Glomerular visceral epithelial cell (primary cell): Measurements from ENCODE around the gene ZNF296.
A peak's percentile ranks its signal among the peaks of the same experiment; 100 is the strongest.
"Not testable (repeated sequence)": the region's sequence is repeated elsewhere in the genome, so short reads cannot be mapped to it uniquely, and the experiment has no call there.

Source experiments
- DNase-seq: peaks from one replicate; pipeline ENCODE4 v3.0.0-alpha.2; 2016; ENCODE audit errors: extremely low spot score

The ZNF296 gene

DNA sequence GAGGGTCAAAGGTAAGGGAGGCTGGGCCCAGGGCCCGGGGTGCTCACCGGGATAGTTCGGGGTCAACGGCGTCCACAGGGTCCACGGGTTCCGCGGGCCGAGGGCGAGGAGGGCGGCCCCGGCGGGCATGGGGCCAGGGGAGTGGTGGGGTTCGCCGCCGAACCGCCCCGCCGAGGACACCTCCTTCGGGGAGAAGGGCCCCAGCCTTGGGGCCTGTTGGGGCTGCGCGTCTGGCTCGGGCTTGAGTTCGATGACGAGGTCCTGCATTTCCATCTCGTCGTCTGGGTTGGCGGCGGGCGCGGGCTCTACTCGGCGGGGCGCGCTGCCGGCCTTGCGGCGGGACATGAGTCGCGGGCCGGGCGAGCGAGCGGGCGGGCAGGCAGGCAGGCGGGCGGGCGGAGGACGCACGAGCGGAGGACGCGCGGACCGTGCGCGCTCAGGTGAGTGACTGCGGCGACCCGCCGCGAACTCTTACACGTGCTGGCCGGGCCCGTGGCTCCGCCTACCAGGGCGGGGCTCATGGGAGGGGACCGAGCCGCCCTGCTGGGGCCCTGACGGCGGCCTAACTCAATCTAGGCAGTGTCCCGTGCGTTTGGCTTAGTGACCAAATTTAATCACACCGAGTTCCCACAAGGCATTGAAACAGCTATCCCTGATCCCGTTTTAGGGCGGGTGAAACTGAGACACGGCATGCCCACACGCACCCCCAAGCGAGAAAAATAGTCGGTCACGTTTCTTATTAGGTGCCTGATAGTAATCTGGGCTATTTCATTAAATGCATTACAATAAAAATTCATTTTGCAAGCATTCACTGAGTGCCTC, at the start of gene ZNF296:
TSS of gene ZNF296 (minus strand) at position 450 of the 822 bp plus-strand sequence. CDS start at position 345, 105 bp downstream.
- DNase-seq, result peak; percentile 69

GRCh38 chr19:45125360-45125759, 49.1 kb upstream of the ZNF296 start:
- no peak for DNase-seq

DNA sequence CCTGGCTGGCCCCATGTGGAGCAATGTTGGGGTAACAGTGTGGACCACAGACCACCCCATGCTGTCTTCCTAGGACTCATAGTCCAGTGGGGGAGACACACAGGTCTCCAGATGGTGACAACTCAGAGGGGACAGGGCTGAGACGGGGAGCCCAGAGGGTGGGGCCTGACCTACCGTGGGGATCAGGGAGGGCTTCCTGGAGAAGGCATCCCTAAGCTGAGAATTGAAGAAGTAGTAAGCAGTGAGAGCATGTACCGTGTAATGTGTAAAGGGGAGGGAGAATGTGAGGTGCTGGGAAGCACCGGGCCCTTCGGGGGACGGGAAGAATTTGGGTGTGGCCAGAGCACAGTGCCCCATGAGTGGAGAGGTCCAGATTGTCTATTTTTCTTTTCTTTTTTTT, 47.7 kb upstream of the ZNF296 start:
- no peak for DNase-seq

DNA sequence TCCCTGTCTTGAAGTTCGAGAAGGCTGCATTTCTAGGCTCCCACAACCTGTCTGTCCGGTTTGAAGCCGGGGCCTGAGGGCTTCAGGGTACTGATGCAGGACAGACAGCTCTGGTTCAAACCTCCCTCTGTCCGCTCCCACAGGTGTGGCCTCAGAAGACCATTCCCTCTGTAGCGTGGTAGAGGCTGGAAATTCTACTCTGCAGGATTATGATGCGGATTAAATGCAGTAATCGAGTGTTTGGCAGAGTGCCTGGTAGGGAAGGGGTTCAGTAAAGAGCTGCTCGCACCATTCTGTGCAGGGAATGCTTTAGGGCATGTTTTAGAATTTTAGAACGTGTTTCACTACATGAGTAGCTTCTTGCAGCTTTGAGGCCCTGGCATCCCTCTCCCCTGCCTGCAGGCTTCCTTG, 47.2 kb upstream of the ZNF296 start:
- no peak for DNase-seq

- DNase-seq, result no peak
Measured at GRCh38 chr19:45122832-45123231, 46.6 kb upstream of the ZNF296 start.

DNA sequence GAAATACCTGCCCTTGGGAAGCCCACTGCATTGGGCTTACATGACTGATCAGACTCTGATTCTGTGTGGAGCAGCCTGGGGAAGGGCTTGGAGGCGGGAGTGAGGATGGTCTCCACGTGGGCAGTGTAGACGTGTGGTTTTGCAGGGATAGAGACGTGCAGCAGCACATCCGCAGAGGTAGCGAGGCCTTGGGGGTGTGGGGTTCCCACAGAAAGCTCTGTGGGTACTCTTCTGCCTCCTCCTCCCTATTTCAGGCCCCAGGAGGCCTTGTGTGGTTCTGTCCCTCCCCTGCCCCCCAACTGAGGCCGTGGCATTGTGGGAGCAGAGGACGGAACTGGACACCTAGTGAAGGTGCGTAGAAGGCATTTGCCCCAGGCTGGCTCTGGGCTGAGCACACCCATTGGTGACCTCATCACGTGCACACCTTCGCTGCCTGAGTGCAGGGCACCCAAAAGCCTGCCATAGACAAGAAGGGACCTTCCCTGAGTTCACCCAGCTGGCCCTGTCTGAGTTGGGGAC, 45.6 kb upstream of the ZNF296 start:
- DNase-seq, result no peak

- no peak for DNase-seq
Measured at GRCh38 chr19:45119582-45119981, 43.3 kb upstream of the ZNF296 start.

GRCh38 chr19:45118591-45119355, 42.5 kb upstream of the ZNF296 start:
- DNase-seq, result not testable (repeated sequence)

- no peak for DNase-seq
Measured at GRCh38 chr19:45118106-45118505, 41.8 kb upstream of the ZNF296 start.

DNA sequence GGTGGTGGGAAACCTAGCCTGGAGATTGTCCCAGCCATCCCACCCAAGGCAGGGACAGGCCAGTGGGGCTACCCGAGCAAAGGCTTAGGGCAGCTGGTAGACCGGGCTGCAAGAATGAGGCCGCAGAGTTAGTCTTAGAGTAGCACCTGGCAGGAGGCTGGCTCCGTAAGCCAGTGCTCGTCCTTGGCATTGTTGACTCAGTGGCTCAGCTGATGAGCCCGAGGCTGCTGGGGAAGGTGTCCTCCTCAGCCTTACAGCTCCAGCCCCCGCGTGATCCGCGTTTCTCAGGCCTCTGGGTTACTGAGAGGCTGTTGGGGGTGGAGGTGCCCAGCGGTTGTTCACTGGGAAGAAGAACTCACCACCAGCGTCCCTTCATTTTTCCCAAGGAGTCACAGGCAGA, 41.4 kb upstream of the ZNF296 start:
- DNase-seq, result no peak

DNA sequence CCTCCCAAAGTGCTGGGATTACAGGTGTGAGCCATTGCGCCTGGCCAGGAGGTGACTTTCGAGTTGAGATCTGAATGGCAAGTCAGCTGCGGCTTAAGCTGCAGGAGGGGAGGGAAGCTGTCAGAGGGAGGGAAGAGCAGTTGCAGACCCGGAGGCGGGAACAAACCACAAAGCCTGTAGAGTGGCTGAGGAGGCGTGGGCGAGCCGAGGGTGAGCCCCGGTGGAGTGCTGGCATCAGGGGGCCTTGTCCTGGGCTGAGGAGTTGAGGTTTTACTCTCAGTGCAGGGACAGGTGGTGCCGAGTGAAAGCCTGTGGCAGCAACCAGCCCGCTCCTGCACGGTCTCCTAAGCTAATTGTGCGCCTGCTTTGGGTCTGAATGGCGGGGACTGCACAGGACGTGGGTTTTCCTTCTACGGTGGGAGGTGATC, 40.9 kb upstream of the ZNF296 start:
- DNase-seq, result no peak

DNA sequence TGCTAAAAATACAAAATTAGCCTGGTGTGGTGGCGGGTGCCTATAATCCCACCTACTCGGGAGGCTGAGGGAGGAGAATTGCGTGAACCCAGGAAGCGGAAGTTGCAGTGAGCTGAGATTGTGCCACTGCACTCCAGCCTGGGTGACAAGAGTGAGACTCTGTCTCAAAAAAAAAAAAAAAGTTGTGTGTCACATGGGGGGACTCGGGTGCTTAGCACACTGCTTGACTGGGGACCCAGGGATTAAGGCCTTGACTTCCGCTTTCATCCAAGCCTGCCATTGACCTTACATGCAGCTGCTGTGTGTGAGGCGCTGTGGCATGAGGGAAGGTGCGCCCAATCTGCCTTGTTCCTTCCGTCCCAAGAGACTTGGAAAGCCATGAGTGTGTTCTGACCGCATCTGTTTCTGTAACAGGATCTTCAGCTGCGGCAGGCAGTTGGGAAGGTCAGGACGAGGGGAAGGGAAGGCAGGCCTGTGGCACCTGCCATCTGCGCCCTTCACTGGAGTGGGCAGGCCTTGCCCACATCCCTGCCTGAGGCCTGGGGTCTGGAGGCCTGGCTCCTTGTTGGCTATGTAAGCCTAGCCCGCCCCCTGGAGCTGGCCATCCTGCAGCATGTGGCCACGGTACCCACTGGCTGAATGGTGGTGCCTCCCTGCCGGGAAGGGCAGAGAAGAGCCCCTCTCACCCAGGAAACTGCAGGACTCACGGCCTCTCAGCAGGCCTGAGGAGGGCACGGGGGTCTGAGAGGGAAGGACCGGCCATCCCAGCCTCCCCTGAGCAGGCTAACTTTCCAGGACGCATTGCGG, 39.7 kb upstream of the ZNF296 start:
- no peak for DNase-seq

GRCh38 chr19:45114116-45114515, 37.8 kb upstream of the ZNF296 start:
- DNase-seq, result no peak

DNA sequence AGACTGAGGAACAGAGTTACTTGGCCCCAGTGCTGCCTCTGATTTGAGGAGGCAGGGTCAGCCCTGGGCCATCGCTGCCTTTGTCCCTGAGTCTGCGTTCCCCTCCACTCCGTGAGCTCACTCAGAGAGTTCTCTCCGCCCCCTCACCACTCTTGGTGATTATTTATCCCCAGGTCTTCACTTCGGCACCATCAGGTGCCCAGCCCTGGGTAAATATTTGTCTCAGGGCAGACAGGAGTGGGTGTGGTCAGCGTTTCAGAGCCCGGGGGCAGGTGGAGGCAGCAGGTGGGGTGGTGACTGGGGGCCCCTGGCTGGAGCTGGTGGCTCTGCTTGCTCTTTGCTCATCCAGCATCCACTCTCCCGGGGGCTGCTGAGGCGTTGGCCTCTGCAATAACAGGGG, 37.4 kb upstream of the ZNF296 start:
- no peak for DNase-seq

GRCh38 chr19:45112111-45112827, 36.0 kb upstream of the ZNF296 start:
- no peak for DNase-seq

GRCh38 chr19:45110851-45111266, 34.6 kb upstream of the ZNF296 start:
- DNase-seq, result no peak

GRCh38 chr19:45107621-45108150, 31.4 kb upstream of the ZNF296 start:
- no peak for DNase-seq

DNA sequence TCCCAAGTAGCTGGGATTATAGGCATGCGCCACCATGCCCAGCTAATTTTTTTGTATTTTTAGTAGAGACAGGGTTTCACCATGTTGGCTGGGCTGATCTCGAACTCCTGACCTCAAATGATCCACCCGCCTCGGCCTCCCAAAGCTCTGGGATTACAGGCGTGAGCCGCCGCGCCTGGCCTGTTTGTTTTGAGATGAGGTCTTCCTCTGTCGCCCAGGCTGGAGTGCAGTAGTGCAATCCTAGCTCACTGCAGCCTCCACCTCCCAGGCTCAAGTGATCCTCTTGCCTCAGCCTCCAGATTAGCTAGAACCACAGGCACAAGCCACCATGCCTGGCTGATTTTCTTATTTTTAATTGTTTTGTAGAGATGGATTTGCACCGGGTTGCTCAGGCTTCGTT, 30.1 kb upstream of the ZNF296 start:
- DNase-seq, result not testable (repeated sequence)

- no peak for DNase-seq
Measured at GRCh38 chr19:45104658-45105349, 28.5 kb upstream of the ZNF296 start.
